K562 (cell line): ENCODE data around the gene CAMK2D.

ENCODE experiments used
- ELF4 ChIP-seq: fragments of 450-650 bp; formaldehyde crosslinking; IDR thresholded peaks from 2 replicates; pipeline ENCODE4 v1.4.0; 2022; ENCODE audit warnings: missing genetic modification characterization
- FOSL1 ChIP-seq: fragments of 200-800 bp; sonication (Bioruptor generic); conservative IDR thresholded peaks from 2 replicates; pipeline ENCODE4 v1.6.1; 2016; ENCODE audit warnings: missing genetic modification characterization, missing compliant biosample characterization
- GATAD2A ChIP-seq: fragments of 450-650 bp; IDR thresholded peaks from 2 replicates; pipeline ENCODE4 v1.6.1; 2017
- MAFK ChIP-seq: IDR thresholded peaks from 2 replicates; pipeline ENCODE4 v1.6.1; 2011; ENCODE audit warnings: low read length, improper control_type of control experiment
- MTA2 ChIP-seq: fragments of 450-650 bp; IDR thresholded peaks from 2 replicates; pipeline ENCODE4 v1.6.1; 2016; ENCODE audit warnings: low read depth
- NR2C2 ChIP-seq, 2 experiments: fragments of 200-800 bp in 1 of 2; sonication (Bioruptor generic) in 1 of 2; sonication (generic) in 1 of 2; formaldehyde crosslinking in 1 of 2; IDR thresholded peaks; 2 replicates each; pipeline versions ENCODE4 v1.6.1 to v1.8.0; 2016 to 2022; ENCODE audit warnings: mild to moderate bottlenecking in 1 of 2, missing compliant biosample characterization in 1 of 2, missing genetic modification characterization in 1 of 2, missing genetic modification reagents in 1 of 2
- POLR2AphosphoS5 ChIP-seq: IDR thresholded peaks from 2 replicates; pipeline ENCODE4 v1.6.1; 2011; ENCODE audit warnings: mild to moderate bottlenecking, low read depth, low read length, moderate library complexity; ENCODE audit not compliant: control insufficient read depth, insufficient read depth
- PPARD ChIP-seq: fragments of 250-450 bp; sonication (Bioruptor Pico); IDR thresholded peaks from 2 replicates; pipeline ENCODE4 v1.8.0; 2022; ENCODE audit warnings: inconsistent platforms, mild to moderate bottlenecking, moderate library complexity
- RFX5 ChIP-seq: IDR thresholded peaks from 2 replicates; pipeline ENCODE4 v1.6.1; 2011; ENCODE audit warnings: low read depth, mild to moderate bottlenecking, improper control_type of control experiment, low read length
- TBL1XR1 ChIP-seq, 2 experiments: IDR thresholded peaks; 2 replicates each; pipeline ENCODE4 v1.6.1; 2012; ENCODE audit warnings: improper control_type of control experiment in 2 of 2, low read length in 2 of 2, mild to moderate bottlenecking in 1 of 2
- TF ChIP-seq, protein P1 (sequence below): fragments of 250-450 bp; sonication (Bioruptor Pico); IDR thresholded peaks from 2 replicates; pipeline ENCODE4 v1.8.0; 2021; ENCODE audit warnings: borderline replicate concordance, mild to moderate bottlenecking, moderate library complexity; ENCODE audit not compliant: poor library complexity, severe bottlenecking
- TF ChIP-seq, protein P2 (sequence below): sonication (generic); formaldehyde crosslinking; IDR thresholded peaks from 2 replicates; pipeline ENCODE4 v1.9.0; 2022; ENCODE audit warnings: mild to moderate bottlenecking, missing genetic modification reagents

DNA sequence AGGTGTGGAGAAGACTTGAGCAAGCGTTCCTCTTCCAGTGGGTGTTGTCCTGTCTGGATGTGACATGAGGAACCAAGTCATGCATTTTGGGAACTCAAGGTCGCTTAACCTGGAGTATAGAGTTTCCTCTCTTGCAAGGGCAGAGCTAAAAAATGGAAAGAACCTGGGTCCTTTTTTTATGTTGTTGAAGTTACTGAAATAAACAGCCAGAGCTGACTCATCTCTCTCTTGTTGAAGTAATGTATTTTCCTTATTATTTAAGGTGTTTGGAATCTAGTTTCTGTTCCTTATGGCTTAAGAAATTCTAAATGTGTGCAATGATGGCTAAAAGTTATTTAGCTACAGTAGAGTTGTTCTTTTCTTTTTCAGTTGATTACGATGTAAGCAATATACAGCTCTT, 314.5 kb downstream of the CAMK2D start:
- no peak for TF ChIP-seq TBL1XR1 (IDR thresholded peaks at IDR 0.05; ENCODE audit: low read length in 2 of 2)
- TF ChIP-seq FOSL1 (tag): no peak
- no peak for TF ChIP-seq NR2C2 (CRISPR knock-in tag; IDR thresholded peaks at IDR 0.05)
- no peak for TF ChIP-seq NR2C2 (tag; IDR thresholded peaks at IDR 0.05)
- TF ChIP-seq, protein P1, sequence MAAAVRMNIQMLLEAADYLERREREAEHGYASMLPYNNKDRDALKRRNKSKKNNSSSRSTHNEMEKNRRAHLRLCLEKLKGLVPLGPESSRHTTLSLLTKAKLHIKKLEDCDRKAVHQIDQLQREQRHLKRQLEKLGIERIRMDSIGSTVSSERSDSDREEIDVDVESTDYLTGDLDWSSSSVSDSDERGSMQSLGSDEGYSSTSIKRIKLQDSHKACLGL (CRISPR knock-in tag): no peak
- no peak for TF ChIP-seq RFX5
- no peak for TF ChIP-seq MAFK
- no peak for TF ChIP-seq ELF4
- TF ChIP-seq, protein P2, sequence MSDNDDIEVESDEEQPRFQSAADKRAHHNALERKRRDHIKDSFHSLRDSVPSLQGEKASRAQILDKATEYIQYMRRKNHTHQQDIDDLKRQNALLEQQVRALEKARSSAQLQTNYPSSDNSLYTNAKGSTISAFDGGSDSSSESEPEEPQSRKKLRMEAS: no peak
- TF ChIP-seq GATAD2A: no peak
- no peak for TF ChIP-seq MTA2
- no peak for TF ChIP-seq POLR2AphosphoS5
- no peak for TF ChIP-seq PPARD
